ENCODE data around the gene SPATA31C1.
"Not testable (repeated sequence)": the region's sequence is repeated elsewhere in the genome, so short reads cannot be mapped to it uniquely, and the experiment has no call there.

Gene SPATA31C1

DNA sequence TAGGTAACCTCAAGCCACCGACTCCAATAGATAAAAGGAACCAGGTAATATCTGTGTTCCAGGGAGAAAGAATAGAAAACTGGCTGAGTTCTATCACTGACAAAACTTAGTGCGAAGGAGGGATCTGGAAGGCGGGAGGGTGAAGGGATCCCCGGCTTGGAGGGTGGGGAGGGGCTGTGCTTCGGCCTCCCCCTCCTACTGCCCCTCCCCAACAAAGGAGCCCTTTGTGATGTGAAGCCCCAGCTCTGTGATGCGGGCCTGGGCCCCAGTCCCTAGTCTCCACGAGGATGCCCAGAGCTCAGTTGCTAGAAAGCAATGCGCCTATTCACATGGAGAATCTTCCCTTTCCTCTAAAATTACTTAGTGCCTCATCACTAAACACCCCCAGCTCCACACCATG lies at the start of gene SPATA31C1:
Gene SPATA31C1 (plus strand): TSS at position 301 of the 400 bp plus-strand sequence.
- not testable (repeated sequence) for DNase-seq

DNA sequence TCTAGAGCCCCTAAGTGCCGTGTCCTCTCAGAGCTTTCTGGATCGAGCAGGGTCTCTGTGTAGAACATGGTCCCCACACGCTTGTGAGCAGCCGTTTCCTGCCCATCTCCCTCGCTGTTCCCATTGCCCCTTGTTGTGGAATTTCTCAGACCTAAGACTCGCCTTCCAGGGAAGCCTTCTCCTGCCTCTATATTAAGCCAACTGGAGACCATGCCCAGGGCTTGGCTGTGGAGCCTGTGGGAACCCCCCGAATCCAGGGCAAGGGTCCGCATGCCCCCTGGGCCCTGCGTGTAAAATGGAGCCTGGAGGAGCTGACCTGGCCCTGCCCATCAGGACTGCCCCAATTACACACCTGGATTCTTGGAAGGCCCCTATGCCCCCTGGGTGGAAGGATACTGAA lies 49.6 kb upstream of the SPATA31C1 start:
- DNase-seq: no peak

DNA sequence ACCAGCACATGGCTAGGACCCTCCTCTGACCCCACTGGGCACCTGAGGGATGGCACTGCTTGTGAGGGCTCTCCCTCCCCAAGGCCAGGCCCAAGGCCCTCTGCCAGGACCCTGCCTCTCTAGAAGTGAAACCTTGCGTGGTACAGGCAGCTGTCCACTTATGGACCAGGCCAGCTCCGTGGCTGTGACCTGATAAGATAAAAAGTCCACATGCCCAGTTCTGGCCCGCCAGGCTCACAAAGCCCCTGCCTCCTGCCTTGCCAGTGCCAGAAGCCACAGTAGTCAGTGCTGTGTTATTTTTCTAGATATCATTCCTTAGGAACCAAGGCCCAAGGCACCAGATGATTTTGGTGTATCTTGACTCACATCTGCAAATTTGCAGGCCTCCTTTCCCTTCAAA lies 49.1 kb upstream of the SPATA31C1 start:
- DNase-seq: no peak

DNA sequence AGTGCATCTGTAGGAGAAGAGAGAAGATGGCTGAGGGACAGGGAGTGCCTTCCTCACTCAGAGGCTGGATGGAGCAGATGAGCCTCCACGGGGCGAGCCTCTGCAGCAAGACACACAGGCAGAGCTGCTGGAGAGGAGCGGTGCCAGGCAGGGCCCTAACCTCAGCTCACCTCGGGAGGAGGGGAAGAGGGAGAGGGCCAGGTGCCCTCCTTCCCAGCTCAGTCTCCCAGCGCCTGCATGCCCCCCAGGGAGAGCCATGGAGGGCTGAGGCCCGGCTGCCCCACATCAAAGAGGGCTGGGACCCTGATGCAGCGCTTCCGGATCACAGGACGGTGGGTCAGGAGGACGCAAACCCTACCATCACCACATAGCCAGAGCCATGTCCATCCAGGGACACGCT lies 48.7 kb upstream of the SPATA31C1 start:
- DNase-seq: no peak

DNA sequence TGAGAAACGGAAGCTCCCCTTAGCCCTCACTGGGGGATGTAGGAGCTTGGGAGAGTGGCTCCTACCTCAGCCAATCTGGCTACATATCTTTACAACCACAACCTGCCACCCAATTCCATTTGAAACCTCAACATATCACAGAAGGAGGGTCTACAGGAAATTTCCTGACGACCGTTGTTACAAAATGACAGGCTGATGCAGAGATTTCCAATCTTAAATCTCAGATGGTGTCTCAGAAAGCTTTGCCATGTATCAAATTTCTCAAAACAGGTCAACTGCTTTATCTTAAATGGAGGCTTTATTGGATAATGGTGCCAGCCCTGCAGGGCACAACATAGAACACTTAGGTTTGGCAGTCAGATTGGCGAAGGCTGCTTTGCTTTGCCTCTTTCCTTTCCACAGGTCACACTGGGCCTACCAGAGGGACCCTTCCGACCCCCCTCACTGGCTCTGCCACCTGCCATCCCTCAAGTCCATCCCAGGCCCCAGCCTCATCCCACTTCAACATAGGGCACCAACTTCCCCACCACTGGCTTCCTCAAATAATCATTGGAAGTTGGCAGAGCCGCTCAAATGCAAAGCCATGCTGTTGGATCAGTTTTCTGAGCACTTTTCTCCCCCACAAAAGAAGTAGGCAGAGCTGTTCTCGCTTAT lies 46.2 kb upstream of the SPATA31C1 start:
- no peak for DNase-seq

DNA sequence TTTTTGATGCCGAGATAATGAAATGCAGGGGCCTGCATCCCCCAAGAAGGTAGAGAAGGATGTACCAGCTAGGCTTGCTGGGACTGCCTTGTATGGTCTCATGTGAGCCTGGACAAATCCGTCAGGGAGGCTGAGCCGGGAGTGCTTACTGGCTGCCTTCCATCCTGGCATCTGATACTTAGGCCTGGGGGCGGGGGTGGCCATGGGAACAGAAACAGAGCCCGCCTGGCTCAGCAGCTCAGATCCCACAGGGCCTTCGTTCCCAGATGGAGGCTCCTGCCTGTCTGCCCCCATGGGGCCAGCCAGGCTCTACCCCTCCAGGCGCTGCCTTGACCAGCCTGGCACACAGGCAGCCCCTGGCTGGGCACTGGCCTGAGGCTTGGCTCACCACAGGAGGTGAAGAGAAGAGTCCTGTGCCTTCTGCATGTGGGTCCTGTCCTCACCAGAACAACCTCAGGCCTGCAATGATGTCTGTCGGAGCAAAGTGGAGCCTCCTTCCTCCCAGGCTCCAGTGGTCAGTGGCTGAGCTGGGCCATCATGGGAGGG lies 45.6 kb upstream of the SPATA31C1 start:
- DNase-seq: no peak

DNA sequence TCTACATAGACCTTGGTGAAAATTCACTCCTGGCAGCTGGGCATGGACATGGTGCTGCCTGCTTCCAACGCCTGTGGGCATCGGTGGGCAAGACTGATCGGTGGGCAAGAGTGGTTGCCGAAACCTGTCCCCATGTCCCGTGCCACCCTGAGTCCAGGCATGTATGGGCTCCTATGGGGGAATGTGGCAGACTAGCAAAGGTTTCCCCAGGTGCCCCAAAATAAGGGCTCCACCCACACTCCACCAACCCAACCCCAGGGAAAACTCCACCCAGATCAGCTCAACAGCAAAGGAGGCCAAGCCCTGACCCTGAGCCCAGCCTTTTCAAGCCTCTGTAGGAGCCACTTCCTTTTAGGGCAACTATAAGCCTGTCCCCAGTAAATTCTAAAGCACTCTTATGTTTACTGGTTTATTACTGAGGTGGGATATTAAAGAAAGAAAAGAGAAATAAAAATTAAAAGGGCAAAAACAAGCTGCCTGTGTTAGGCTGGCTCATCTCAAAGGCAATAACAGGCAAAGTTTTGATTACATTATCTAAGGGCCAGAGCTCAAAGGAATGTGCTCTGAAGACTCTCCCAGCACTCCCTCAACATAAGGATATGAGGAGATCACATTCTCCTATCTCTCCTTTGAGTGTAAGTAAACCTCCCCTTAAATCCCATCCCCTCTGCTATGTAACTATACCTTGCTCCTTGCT lies 44.0 kb upstream of the SPATA31C1 start:
- DNase-seq: no peak

DNA sequence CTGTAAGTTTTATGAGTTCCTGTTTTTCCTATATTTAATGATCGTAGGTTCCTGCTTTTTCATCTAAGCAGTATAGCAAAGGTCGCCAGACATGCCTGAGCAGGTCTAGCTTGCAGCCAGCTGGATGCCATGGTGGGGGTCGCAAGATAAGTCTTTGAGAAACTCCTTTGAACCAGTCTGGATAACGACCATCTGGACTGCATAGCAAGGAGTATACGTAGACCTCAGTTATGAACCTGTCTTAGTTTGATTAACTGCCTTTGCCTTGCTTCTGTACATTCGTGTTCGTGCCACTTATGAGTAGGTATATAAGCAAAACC lies 43.5 kb upstream of the SPATA31C1 start:
- no peak for DNase-seq

DNA sequence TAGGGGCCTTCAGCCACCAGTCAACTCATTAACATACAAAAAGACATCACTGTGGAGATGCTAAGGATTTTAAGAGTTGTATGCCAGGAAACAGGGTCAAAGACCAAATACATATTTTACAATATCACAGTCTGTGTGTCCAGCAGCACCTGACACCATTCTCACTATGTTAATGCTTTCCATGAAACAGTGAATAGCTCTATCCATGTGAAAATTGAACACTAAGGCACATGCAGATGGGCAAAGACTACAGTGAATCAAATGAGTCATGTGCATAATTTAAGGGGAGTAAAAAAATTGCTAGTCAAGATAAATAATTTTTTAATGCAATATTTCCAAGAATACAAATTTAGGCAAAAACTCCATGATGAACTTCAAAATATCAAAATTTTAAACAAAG lies 42.7 kb upstream of the SPATA31C1 start:
- DNase-seq: no peak

DNA sequence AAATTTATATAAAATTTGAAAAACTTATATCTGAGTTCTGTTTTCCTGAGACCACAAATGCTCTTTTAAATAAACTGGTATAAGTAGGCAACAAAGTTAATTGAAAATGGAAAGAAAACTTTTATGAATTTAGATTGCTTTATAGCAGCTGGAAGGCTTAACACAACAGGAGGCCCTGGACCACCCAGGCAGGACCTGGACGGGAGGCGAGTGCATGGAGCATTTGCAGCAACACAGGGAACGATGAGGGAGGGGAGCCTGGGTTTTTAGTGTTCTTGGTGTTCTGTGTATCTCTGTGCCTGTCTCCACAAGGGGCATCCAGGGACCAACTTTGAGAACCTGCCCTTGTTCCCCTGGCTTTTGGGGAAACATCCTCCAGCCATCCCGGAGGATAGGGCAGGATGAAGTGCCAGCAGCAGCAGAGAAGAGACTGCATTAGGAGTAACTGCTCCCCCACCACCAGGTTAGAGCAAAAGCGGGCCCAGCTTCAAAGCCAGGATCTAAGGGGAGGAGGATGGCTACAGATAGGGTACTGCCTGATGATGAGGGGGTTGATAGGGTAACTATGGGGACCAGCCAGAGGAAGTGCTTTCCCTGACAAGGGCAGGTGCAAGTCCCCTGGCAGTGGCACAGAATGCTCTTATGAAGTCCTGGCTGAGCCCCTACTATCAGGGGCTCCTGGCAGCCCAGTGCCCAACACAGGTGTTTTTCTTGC lies 41.8 kb upstream of the SPATA31C1 start:
- DNase-seq: no peak

DNA sequence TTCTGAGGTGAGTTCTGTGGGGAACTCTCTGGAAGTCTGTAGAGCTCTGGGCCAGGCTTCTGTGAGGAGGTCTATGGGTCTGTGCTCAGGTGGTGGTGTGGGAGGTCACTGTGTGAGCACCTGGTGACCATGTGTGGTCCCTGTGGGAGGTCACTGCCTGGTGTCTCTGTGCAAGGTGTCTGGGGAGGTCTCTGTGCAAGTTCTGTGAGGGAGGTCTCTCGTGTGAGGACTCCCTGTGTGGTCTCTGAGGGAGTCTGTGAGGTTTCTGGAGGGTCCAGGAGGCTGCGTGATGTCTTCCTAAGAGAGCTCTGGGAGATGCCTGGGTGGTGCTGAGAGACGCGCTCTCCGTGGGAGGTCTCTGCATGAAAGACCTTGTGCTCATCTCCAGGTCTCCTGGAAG lies 41.1 kb upstream of the SPATA31C1 start:
- DNase-seq: no peak

DNA sequence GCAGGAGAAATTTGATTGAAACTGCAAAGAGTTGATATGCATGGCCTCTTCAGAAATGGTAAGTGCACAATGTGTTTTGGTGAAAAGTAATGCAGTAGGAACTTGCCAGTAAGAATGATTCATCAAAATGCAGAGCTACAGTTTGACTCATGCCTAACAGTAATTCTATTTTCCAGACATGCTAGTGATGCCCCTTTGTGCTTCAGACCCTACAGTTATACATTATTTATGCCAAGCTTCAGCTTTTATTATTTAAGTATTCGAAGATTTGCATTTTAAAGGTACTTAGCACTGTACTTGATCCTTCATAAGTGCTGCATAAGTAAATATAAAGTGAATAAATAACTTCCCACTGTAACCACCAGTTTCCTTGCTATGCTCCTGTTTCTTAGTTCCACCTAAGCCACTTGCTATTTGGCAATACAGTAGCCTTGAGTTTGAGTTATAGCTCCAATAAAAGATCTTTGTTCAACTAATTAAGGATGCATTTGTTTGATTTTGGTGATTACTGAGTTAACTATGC lies 38.7 kb upstream of the SPATA31C1 start:
- DNase-seq: no peak

DNA sequence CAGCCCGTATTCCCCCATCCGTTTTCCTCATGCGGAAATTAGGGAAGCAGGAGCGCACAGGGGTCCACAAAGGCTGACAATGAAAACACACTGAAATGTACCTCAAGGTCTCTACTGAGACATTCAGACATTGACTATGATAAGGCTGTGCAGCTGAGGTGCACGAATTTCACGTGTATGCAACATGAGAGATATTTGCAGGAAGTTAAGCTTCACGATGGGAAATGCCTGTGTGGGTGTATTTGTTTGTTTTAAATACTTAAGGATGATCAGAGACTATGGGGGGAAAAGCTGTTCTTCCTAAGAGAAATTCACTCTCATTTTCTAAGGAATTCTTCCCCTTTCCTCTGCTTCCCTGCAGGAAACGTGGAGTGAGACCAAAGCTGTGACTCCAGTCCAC lies 37.6 kb upstream of the SPATA31C1 start:
- no peak for DNase-seq

DNA sequence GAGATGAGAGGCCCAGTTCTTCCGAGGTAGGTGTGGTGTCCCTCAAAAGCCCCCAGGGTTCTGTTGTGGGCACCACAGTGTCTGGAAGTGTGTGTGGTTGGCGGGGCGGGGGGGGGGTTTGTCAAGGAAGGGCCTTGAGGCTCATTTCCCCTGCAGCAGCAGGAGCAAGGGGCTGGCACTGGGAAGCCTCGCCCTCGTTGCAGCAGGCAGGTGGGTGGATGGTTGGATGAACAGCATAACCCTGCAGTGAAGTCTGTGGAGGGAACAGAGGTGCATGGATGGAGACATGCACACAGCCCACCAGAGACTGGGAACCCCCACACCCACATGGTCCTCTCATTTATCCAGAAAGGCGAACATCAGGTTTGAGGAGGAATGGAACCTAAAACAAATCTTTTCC lies 37.1 kb upstream of the SPATA31C1 start:
- DNase-seq: no peak

DNA sequence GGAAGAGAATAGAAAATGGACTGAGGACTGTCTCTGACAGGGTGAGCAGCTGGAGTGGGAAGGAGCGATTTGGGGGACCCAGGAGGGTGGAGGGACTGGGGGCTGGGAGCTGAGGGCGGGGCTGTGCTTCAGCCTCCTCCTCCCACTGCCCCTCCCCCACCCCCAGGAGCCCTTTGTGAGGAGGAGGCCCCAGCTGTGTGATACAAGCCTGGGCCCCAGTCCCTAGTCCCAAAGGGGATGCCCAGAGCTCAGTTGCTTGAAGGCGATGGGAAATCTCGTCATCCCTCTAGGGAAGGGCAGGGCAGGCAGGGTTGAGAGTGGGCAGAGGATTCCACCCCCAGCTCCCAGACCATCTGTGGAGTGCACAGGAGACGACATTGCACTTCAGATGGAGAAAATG lies 35.1 kb upstream of the SPATA31C1 start, which contains the start of gene SPATA31E1:
Gene SPATA31E1 (plus strand): TSS at position 251 of the 400 bp plus-strand sequence. CDS start 15 bp downstream, at position 266.
- DNase-seq: no peak

DNA sequence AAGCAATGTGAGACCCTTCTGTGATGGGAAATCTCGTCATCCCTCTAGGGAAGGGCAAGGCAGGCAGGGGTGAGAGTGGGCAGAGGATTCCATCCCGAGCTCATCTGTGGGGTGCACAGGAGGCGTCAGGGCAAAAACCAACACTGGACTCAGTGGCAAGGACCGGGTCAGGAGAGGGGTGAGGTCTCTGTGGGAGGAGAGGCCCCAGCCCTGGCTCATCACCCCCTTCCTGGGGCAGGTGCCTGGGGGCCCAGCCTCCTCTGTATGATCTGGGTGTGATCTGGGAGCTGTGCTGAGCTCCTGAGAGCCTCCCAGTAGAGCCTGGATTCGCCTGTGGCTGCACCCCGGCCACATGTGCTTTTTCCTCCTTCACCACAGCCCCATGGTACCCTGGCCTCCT lies 34.5 kb upstream of the SPATA31C1 start:
- DNase-seq: no peak

DNA sequence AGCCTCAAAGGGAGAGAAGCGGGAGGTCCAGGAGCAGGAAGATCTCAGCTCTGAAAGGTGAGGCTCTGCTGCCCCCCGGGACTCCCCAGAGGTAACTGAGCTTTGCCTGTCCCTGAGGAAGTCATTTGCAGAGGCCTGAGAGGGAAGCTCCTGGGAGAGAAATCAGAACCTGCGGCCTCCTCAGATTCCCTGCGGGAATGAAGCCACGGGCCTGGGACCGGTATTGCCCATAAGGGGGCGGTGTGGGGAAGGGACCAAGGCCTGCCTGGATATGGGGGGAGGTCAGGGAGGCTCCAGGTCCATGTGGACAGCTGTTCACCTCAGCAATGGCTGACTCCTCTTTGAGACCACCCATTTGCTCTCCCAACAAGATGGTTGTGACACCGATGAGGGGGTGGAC lies 33.8 kb upstream of the SPATA31C1 start:
- no peak for DNase-seq

DNA sequence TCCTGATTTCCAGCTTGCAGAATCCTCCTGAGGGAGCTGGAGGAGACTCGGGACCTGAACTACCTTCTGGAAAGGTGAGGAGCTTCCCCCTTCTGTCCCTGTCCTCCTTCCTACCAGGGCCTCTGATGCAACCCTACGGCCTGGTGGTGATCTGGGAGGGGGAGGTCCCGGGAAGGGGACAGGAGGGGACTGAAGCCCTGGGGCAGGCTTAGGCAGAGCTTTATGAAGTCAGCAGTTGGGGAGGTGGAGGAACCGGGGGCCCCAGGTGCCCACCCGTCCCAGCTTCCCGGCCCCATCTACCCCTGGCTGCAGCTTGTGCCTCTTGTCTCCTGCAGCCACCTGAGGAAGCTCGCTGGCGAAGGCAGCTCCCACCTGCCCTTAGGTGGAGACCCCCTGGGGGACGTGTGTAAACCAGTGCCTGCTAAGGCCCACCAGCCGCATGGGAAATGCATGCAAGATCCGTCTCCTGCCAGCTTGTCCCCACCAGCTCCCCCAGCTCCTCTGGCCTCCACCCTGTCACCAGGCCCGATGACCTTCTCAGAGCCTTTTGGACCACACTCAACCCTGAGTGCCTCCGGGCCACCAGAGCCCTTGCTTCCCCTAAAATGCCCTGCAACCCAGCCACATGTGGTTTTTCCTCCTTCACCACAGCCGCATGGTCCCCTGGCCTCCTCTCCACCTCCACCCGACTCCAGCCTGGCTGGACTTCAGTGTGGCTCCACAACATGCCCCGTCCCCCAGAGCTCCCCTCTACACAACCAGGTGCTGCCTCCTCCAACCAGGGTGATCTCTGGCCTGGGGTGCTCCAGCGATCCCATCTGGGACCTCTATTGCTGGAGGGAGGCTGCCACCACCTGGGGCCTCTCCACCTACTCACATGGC lies 32.9 kb upstream of the SPATA31C1 start:
- DNase-seq: no peak

DNA sequence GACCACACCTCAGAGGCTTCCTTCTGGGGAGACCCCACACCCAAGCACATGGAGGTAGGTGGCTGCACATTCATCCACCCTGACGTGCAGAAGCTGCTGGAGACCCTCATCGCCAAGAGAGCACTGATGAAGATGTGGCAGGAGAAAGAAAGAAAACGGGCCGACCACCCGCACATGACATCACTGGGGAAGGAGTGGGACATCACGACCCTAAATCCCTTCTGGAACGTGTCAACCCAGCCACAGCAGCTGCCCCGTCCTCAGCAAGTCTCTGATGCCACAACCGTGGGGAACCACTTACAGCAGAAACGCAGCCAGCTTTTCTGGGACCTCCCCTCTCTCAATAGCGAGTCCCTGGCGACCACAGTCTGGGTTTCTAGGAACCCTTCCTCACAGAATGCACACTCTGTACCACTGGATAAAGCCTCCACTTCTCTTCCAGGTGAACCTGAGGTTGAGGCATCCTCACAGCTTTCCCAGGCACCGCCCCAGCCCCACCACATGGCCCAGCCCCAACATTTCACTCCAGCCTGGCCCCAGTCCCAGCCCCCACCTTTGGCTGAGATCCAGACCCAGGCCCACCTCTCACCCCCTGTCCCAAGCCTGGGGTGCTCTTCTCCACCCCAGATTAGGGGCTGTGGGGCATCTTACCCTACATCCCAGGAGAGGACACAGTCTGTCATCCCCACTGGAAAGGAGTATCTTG lies 32.1 kb upstream of the SPATA31C1 start:
- no peak for DNase-seq

DNA sequence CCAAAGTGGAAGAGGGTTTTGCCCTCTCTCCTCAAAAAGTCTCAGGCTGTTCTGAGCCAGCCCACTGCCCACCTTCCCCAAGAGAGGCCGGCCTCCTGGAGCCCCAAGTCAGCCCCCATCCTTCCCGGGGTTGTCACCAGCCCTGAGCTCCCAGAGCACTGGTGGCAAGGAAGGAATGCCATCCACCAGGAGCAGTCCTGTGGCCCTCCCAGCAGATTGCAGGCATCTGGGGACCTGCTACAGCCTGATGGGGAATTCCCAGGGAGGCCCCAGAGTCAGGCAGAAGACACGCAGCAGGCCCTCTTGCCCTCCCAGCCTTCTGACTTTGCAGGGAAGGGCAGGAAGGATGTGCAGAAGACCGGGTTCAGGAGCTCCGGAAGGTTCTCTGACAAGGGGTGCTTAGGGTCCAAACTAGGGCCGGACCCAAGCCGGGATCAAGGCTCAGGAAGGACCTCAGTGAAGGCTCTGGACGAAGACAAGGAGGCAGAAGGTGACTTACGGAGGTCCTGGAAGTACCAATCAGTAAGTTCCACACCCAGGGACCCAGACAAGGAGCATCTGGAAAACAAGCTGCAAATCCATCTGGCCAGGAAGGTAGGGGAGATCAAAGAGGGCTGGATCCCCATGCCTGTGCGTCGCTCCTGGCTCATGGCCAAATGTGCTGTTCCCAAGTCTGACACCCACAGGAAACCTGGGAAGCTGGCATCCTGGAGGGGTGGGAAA lies 31.4 kb upstream of the SPATA31C1 start:
- DNase-seq: no peak

DNA sequence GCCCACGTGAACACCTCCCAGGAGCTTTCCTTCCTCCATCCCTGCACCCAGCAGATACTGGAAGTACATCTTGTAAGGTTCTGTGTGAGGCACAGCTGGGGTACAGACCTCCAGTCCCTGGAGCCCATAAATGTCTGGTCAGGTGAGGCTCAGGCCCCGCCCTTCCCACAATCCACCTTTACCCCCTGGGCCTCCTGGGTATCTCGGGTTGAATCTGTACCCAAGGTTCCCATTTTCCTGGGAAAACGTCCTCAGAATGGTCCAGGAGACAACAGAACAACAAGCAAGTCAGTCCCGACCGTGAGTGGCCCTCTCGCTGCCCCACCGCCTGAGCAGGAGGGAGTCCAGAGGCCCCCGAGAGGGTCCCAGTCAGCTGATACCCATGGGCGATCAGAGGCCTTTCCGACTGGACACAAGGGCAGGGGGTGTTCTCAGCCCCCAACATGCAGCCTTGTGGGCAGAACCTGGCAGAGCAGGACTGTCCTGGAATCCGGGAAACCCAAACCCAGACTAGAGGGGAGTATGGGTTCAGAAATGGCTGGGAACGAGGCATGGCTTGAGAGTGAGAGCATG lies 30.7 kb upstream of the SPATA31C1 start:
- no peak for DNase-seq
